ENCODE measurements around the gene METTL15.

- TF ChIP-seq POLR2A (IDR thresholded peaks at IDR 0.05; ENCODE audit: low read depth, low read length), result no peak
- TF ChIP-seq POLR2AphosphoS5 (IDR thresholded peaks at IDR 0.05; ENCODE audit: low read depth, low read length), result no peak
Measured at GRCh38 chr11:28152743-28153142, 44.6 kb downstream of the METTL15 start.

Measured in GM12892 (cell line).